Pancreas (tissue), 10 donors: ENCODE measurements around the gene HS6ST2. TPM values are rescaled to one million over a fixed set of nuclear protein-coding genes. Genes with fewer than 3 reads are reported as not detected.

Experiments used
- ATAC-seq, 4 donors: fragments of 200-7000 bp; cut with Tn5 transposase; one replicate each; pipeline versions ENCODE4 v1.8.0 to v1.9.1; 2020; ENCODE audit warnings: mild to moderate bottlenecking in 4 of 4, moderate library complexity in 4 of 4
- DNase-seq, 6 donors: peaks; one replicate each; pipeline ENCODE4 v3.0.0-alpha.2; 2020
- FAIRE-seq: peaks from 2 replicates; lab custom pipeline; 2012; peaks lifted over from hg19 to GRCh38; lab: Jason Lieb, UNC
- H3K27ac ChIP-seq, 4 donors: fragments of 200-600 bp; sonication (generic); 1 replicate in 3 of 4; 2 replicates in 1 of 4; pipeline versions ENCODE4 v1.5.0 to v1.8.0; 2020
- H3K27me3 ChIP-seq, 4 donors: fragments of 200-600 bp; one replicate each; pipeline ENCODE4 v1.8.0; 2021
- H3K36me3 ChIP-seq, 3 donors: fragments of 200-600 bp; sonication (generic) in 1 of 3; one replicate each; pipeline versions ENCODE4 v1.5.0 to v1.8.0; 2020 to 2021
- H3K4me1 ChIP-seq, 3 donors: fragments of 200-600 bp; one replicate each; pipeline ENCODE4 v1.8.0; 2021
- H3K4me3 ChIP-seq, 4 donors: fragments of 200-600 bp; sonication (generic) in 2 of 4; one replicate each; pipeline versions ENCODE4 v1.5.0 to v1.8.0; 2020 to 2021
- H3K9me3 ChIP-seq, 4 donors: fragments of 200-600 bp; one replicate each; pipeline ENCODE4 v1.8.0; 2021
- CTCF ChIP-seq, 4 donors: fragments of 200-600 bp; sonication (generic) in 3 of 4; IDR thresholded peaks; one replicate each; pipeline versions ENCODE4 v1.5.0 to v1.8.0; 2021; ENCODE audit warnings: antibody characterized with exemption in 4 of 4
- WGBS, 2 donors: extraction: QIAGEN DNeasy Blood & Tissue Kit; methylation state at CpG; one replicate each; pipeline ENCODE4 v1.1.7; 2013; 5-methylcytosine and 5-hydroxymethylcytosine counted together
- intact Hi-C, 3 donors: fragments of 100-400 bp; cut with DNase I; formaldehyde crosslinking; loops; one replicate each; pipeline versions ENCODE4 v1.11.1 to v1.14.2; 2022
- polyA plus RNA-seq, 2 donors: library from polyadenylated mRNA; stranded (reverse); fragments of 200-250 nt; gene quantifications; one replicate each; pipeline ENCODE4 v1.2.3, GENCODE V29; 2013
- total RNA-seq, 6 donors: library from RNA; stranded (reverse); fragmentation: NEBNext Ultra II Directional in 4 of 6; extraction: Animal tissue kit (Norgen Biotek cat#: 25700) in 4 of 6; gene quantifications; one replicate each; pipeline versions ENCODE4 v1.2.1 to v1.2.4, GENCODE V29; 2021 to 2023
- donor health status: healthy with polysubstance abuse.
- donor health status: DM: no; HTN: no; CAD: no; lungs with moderate emphysema.
- donor health status: DM: no; HTN: no; CAD: no.
- donor health status: control.
- donor health status: control.
- donor health status: Bipolar disorder and iron deficiency.
- donor health status: DM: yes; HTN: yes; CAD: no.
- donor health status: DM: no; HTN: no; CAD: no.
- donor health status: DM: no; HTN: no; CAD: no.
- donor health status: DM: yes; HTN: yes; CAD: no.

Gene HS6ST2
- total and polyA plus RNA-seq, 8 donors, result 0.72 to 5.9 (median 3.4) TPM

- intact Hi-C loops, result no loop called here
- 70 to 85% methylated on average over 10 of the region's 10 CpGs for WGBS, 2 donors
- Histone ChIP-seq H3K27ac (no peak overlapping the region), H3K4me1 (no peaks in the 10 kb centered on the region), H3K4me3 (no peak overlapping the region), H3K9me3 (no peaks in the 10 kb centered on the region), H3K36me3 (no peaks in the 10 kb centered on the region), H3K27me3 (no peaks in the 10 kb centered on the region)
- no peak for FAIRE-seq
- ATAC-seq, result no peak
- no peak for TF ChIP-seq CTCF (IDR thresholded peaks at IDR 0.05)
- DNase-seq, result no peak
Observed at GRCh38 chrX:132730266-132730665, 228.2 kb downstream of the HS6ST2 start.

- intact Hi-C loops, result no loop called here
- Histone ChIP-seq H3K27ac (no peak overlapping the region), H3K27me3 (no peaks in the 10 kb centered on the region), H3K36me3 (no peaks in the 10 kb centered on the region), H3K9me3 (no peaks in the 10 kb centered on the region), H3K4me3 (no peak overlapping the region), H3K4me1 (no peaks in the 10 kb centered on the region)
- FAIRE-seq (no peak), ATAC-seq (no peak), DNase-seq (no peak)
- WGBS, 2 donors, result 53 to 90% methylated on average over 6 of the region's 6 CpGs
- TF ChIP-seq CTCF (IDR thresholded peaks at IDR 0.05), result no peak
Observed at GRCh38 chrX:132728296-132728695, 230.1 kb downstream of the HS6ST2 start.

- ATAC-seq, result no peak
- no peak for DNase-seq
- WGBS, 2 donors, result 0 to 31% methylated on average over 1 of the region's 1 CpG
- Histone ChIP-seq H3K4me1 (no peaks in the 10 kb centered on the region), H3K27ac (no peak overlapping the region), H3K36me3 (no peaks in the 10 kb centered on the region), H3K4me3 (no peak overlapping the region), H3K27me3 (peaks cover 0 to 7% (median 6%) of the 10 kb centered on the region in 4 donors), H3K9me3 (no peaks in the 10 kb centered on the region)
- intact Hi-C loops, result no loop called here
- no peak for TF ChIP-seq CTCF (IDR thresholded peaks at IDR 0.05)
- FAIRE-seq, result no peak
Observed at GRCh38 chrX:132718431-132718958, 239.9 kb downstream of the HS6ST2 start.

- no peaks in the 10 kb centered on the region for H3K4me1 ChIP-seq
- H3K27me3 ChIP-seq, result peaks cover 0 to 7% (median 6%) of the 10 kb centered on the region in 4 donors
- no peak overlapping the region for H3K27ac ChIP-seq
- no peak for FAIRE-seq
- no peak for TF ChIP-seq CTCF (IDR thresholded peaks at IDR 0.05)
- H3K36me3 ChIP-seq, result no peaks in the 10 kb centered on the region
- no peaks in the 10 kb centered on the region for H3K9me3 ChIP-seq
- intact Hi-C loops, result no loop called here
- no peak overlapping the region for H3K4me3 ChIP-seq
- no peak for DNase-seq
- no peak for ATAC-seq
- 15 to 21% methylated on average over 3 of the region's 3 CpGs for WGBS, 2 donors
Observed at GRCh38 chrX:132716006-132716405, 242.4 kb downstream of the HS6ST2 start.

- no peak for ATAC-seq
- H3K4me3 ChIP-seq, result no peak overlapping the region
- FAIRE-seq, result no peak
- intact Hi-C loops, result no loop called here
- no peaks in the 10 kb centered on the region for H3K4me1 ChIP-seq
- DNase-seq, result no peak
- peaks cover 0 to 7% (median 4%) of the 10 kb centered on the region in 4 donors for H3K27me3 ChIP-seq
- 56 to 85% methylated on average over 5 of the region's 5 CpGs for whole genome bisulfite sequencing, 2 donors
- no peak overlapping the region for H3K27ac ChIP-seq
- no peaks in the 10 kb centered on the region for H3K36me3 ChIP-seq
- H3K9me3 ChIP-seq, result no peaks in the 10 kb centered on the region
- no peak for TF ChIP-seq CTCF (IDR thresholded peaks at IDR 0.05)
Observed at GRCh38 chrX:132714913-132715312, 243.5 kb downstream of the HS6ST2 start.
